ENCODE results near the gene SETD3.

DNA sequence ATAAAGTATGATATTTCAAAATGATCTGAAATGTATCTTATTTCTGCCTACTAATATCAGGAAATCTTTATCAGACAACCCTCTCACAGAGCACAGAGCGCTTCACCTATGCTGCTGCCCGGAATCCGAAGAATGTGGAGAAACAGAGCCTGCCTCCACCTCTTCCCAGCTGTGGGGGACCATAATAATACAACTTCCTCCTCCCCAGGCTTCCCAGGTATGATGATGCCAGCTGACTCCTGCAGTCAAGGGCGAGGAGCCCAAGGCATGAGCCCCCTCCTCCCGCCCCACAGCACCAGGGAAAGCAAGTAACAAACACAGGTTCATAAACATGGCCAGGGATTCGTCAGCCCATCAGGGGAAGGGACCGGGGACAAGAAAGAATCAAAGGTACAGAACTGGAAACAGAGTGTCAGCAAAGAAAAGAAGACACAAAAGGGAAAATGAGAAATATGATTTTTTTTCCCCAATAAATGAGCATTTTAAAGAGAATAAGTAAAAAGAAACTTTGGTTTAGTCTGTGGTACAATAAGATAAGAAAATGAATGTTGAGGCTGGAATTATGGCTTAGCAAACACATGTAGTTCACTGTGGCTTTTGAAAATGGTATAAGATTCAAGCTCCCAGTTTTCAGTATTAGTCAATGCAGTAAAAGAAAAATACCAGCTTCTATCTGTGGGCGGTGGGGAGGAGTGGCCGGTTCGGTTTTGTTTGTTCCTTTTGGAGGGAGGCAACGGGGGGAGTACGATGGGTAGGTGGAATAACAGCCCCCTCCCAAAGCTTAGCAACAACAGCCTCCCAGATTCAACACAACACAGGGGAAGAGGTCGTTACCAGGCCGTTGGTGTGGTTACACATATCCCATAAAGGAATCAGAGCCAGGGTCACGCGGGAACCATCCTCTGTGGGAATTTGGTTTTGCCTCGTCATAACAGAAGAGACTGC lies 68.3 kb downstream of the SETD3 start:
- TF ChIP-seq TAF1 (IDR thresholded peaks at IDR 0.05; ENCODE audit: borderline replicate concordance, insufficient read depth, low read length) = no peak
- TF ChIP-seq POLR2AphosphoS5 (IDR thresholded peaks at IDR 0.05; ENCODE audit: low read depth, low read length) = no peak
- TF ChIP-seq, protein P1, sequence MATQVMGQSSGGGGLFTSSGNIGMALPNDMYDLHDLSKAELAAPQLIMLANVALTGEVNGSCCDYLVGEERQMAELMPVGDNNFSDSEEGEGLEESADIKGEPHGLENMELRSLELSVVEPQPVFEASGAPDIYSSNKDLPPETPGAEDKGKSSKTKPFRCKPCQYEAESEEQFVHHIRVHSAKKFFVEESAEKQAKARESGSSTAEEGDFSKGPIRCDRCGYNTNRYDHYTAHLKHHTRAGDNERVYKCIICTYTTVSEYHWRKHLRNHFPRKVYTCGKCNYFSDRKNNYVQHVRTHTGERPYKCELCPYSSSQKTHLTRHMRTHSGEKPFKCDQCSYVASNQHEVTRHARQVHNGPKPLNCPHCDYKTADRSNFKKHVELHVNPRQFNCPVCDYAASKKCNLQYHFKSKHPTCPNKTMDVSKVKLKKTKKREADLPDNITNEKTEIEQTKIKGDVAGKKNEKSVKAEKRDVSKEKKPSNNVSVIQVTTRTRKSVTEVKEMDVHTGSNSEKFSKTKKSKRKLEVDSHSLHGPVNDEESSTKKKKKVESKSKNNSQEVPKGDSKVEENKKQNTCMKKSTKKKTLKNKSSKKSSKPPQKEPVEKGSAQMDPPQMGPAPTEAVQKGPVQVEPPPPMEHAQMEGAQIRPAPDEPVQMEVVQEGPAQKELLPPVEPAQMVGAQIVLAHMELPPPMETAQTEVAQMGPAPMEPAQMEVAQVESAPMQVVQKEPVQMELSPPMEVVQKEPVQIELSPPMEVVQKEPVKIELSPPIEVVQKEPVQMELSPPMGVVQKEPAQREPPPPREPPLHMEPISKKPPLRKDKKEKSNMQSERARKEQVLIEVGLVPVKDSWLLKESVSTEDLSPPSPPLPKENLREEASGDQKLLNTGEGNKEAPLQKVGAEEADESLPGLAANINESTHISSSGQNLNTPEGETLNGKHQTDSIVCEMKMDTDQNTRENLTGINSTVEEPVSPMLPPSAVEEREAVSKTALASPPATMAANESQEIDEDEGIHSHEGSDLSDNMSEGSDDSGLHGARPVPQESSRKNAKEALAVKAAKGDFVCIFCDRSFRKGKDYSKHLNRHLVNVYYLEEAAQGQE (IDR thresholded peaks at IDR 0.05; ENCODE audit: insufficient read depth in 1 of 2, low read depth in 2 of 2, low read length in 2 of 2) = no peak
- TF ChIP-seq SIN3A (IDR thresholded peaks at IDR 0.05; ENCODE audit: borderline replicate concordance, insufficient read depth, low read length) = no peak

All from PFSK-1 (cell line).